ENCODE measurements around the gene ISOC2.

Gene ISOC2

DNA sequence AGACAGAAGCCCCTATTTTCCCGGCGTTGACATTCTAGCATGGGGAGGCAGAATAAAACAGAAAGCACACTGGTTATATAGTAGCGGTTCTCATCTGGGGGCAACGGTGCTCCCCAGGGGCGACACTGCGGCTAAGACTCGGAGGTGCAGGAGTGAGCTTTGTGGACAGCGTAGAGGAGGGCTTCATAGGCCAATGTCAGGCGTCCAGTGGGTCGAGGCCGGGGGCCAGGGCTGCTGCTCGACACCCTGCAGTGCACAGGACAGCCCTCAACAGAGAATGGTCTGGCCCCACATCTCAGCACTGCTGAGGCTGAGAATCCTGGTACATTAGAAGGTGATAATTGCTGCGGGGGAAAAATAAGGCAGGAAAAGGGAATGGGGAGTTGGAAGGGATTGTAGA lies 16.5 kb upstream of the ISOC2 start:
- DNase-seq (ENCODE audit: low read depth): no peak

DNA sequence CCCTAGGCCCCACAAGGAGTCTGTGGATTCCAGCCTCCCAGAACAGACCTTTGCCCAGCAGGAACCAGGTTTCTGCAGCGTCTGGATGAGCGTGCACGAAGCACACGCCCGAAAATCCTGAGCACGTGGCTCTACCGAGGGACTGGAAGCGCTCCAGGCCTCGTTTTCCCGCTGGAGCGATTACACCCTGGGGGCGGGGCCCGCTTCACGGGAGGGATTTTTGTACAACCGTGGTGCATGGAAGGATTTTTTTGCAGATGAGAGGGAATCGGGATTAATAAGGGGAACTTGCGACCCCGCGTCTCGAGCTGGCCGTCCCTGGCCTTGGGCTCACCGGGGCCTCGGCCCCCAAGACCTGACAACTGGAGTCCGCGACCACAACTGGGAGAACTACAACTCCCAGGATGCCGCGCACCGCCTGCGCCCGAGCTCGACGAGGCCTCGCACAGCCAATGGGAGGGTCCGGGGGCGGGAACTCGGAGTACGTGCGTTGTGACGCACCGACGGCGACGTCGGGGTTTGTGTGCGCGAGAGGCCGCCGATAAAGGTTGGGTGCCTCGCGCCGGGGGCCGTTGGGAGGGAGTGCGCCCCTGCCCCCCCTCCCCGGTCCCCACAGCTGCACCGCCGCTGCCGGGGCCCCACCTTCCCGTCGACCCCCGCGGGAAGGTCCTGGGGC lies 14.8 kb upstream of the ISOC2 start, which contains the start of gene ZNF628:
ZNF628 (plus strand) TSS at position 518 of the 676 bp plus-strand sequence. CDS start 3,294 bp downstream, outside the sequence.
- DNase-seq (ENCODE audit: low read depth): peak; percentile 97

DNA sequence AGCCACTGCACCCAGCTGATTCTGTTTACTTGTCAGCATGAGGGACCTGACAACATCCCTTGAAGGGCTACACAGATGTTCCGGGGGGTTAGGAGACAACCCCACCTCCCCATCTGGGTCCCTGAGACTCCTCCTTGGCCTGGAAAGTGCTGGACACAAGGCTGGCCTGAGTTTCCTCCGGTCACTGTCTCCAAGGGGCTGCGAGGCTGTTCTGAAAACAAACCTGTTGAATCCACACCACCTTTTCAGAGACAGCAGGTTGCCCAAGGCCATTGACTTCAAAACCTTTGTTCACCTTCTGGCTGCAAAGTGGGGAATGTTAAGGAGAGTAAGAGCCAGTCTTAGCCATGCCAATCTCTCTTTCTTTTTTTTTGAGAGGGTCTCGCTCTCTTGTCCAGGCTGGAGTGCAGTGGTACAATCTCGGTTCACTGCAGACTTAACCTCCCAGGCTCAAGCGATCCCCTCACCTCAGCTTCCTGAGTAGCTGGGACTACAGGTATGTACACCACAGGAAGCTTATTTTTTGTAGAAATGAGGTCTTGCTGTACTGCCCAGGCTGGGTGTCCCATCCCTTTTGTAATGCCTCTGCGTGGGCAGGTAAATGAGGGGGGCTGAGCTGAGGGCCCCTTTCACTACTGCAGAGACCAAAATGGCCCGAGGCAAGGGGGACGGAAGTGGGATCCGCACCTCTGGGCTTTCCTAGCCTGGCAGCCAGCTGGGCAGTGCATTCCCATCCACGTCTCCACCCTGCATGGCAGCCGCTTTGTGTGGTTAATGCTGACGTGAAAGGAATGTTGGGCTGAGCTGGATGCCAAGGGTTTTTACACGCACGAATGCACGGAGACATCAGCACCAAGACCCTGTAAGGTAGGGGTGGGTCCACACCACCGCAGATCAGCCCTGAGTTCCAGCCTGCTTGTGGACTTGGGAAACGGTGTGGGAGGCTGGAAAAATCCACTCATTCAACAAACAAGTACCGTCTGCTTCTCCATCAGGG lies 13.1 kb upstream of the ISOC2 start:
- no peak for DNase-seq (ENCODE audit: low read depth)

DNA sequence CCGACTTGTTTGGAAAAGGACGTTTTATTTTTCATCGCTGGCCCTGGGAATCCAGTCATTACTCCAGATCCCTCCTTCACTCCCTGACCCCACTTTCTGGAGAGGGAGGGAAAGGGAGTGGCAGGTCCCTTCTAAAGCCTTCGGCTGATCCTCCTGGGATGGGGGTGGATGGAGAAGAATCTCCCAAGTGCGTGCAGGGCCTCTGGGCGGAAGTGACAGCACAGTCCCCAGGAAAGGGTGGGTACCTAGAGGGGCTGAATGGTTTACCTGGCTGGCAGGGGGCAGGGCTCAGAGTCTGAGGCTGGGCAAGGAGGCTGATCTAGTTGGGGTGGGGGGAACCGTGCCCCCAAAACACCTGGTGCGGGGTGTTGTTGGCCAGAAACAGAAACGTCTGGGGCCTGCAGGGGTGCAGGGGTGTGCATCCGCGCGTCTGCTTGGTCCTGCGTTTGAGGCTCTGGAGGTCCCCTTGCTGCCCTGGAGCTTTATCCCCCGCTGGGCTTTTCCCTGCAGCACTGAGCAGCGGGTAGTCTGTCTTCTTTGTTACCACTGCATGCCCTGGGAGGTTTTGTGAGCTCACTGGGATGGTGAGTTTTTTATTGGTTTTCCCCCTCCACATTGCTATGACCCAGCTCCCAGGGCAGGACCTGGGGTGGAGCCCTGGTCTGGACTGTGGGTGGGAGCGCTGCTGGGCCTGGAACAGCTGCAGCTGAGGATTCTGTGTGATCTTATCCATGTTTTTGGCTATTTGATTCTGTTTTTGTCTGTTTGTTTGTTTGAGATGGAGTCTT lies 12.0 kb upstream of the ISOC2 start:
- no peak for DNase-seq (ENCODE audit: low read depth)

DNA sequence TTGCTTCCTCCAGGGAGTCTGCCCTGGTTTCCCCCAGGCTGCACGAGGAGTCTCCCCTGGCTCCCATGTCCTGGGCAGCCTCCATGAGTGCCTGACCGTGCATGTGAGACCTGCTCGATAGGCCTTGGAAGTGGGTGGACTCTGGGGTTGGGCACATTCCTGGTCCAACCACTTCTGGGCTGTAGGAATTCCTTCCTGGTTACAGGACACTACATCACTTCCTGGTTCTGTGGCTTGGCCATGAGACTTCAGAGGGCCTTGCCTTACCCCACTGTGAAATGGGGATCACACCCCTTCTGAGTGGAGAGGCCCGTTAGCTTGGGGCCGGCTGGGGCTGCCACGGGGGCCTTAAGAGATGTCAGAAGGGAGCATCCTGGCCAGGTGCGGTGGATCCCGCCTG lies 11.0 kb upstream of the ISOC2 start:
- DNase-seq (ENCODE audit: low read depth): no peak

DNA sequence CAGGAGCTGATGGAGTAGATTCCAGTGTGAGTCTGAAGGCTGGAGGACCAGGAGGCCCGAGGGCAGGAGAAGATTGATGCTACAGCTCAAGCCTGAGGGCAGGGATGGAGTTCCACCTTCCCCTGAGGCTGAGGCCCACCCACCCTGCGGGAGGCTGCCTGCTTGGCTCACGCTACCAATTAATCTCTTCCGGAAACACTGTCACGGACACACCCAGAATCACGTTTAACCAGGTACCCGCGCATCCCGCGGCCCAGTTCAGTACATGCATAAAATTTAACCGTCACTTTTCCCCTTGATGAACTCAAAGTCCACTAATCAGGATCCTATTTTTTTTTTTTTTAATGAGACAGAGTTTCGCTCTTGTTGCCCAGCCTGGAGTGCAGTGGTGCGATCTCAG lies 9.8 kb upstream of the ISOC2 start:
- DNase-seq (ENCODE audit: low read depth): no peak

DNA sequence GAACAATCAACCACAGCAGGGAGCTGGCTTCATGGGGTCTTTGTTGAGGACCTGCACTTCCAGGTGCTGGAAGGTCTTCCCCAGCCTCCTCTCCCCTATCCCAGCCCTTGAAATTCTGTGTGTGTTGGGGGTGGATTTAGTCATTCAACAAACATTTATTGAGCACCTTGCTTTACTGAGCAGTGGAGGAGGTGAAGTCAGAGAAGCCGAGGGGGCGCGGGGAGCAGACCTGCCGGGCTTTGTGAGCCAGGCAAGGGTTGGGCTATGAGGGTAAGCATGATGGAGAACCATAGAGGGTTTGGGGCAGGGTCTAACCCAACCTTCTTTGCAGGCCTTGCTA lies 6.6 kb upstream of the ISOC2 start:
- DNase-seq (ENCODE audit: low read depth): no peak

DNA sequence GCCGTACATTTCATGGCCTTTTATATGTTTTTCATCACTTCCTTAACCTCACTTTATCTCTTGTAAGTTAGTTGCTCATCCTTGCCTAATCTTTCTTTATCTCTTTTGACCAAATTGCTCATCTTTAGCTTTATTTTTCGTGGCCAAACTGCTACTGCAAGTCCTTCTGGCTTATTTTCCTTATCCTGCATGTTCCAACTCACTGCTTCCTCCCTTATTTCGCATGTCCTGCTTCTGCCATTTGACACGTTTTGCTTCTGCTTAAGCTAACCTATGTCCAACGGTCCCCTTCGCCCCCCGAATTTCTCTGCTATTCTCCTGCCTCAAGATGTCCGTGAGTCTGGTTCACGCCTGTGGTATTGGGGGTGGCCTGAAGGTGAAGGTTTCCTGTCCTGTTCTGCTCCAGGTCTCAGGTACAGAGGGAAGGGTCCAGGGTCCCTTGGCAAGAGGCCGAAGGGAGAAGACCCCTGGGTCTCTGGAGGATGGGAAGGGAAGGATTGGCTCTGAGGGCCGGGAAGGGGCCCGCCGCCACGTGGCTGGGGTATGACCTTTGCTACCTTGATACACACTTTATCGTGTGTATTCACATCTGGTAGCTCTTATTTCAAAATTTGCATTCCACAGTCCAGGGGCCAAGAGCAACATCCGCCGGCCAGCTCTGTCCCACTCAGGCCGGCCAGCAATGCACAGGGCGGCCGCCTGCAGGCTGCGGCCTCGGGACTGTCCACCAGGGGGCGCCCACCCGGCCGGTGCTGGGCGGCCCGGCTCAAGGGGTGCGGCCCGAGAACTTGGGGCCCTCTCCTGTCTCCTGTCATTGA lies 6.0 kb upstream of the ISOC2 start:
- peak; percentile 70 for DNase-seq (ENCODE audit: low read depth)

DNA sequence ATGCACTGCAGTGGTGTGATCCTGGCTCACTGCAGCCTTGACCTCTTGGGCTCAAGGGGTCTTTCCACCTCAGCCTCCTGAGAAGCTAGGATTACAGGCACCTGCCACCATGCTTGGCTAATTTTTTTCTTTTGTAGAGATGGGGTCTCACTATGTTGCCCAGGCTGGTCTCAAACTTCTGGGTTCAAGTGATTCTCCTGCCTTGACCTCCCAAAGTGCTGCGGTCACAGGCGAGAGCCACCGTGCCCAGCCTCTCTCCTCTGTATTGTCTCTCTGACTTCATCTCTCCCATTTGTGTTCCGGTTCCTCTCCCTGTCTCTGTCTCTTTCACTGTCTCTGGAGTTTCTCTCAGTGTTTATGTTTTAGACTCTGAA lies 4.8 kb upstream of the ISOC2 start:
- no peak for DNase-seq (ENCODE audit: low read depth)

DNA sequence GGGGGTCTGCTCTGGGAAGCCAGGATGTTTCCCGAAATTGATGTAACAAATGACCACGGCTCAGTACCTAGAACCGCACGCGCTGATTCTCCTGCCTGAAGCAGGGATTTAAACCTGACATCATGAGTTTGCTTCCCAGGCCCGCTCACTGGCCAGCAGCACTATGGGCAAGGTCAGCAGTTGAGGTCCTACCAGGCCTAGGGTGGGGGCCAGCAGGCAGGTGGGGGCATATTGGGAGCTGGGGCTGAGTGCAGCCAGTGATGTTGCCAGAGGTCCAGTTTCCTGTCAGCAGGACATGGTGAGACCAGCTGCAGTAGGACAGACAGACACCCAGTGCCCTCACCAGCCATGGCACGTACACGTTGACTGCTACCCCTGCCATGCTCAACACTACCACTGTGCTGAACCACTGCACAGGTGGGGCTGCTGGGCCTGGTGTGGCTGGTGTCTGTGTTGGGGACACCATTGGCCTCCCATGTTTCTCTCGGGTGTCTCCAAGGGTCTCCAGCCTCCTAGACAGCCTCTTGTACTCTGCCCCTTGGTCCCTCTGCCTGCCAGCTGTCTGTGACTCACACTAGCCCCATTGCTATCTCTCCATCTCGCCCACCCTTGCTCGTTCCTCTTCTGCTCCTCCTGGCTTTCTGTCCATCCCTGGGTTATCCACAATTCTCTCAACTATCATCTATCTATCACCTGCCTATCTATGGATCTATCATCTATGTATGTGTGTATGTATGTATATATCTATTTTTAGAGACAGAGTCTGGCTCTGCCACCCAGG lies 4.2 kb upstream of the ISOC2 start:
- DNase-seq (ENCODE audit: low read depth): no peak

DNA sequence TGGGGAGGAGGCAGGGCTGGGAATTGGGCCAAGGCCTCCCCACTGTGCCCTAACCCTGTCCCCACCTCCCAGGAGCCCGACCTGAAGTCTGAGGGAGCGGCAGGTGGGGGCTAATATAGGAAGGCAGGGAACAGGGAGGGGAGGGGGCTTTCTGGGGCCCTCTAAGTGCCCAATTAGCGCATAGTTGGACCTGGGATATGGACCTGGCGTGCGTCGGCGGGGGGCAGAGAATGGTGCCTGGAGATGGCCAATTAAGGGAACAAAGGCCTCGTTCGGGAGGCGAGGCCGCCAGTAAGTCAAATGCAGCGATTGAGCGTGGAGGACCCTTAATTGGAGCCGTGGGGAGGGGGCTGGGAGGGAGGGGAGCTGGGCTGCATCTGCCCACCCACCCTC lies 3.2 kb upstream of the ISOC2 start, which contains the start of gene C19orf85:
C19orf85 (minus strand) TSS at position 90 of the 393 bp plus-strand sequence. CDS start 197 bp downstream, outside the sequence.
- DNase-seq (ENCODE audit: low read depth): no peak

DNA sequence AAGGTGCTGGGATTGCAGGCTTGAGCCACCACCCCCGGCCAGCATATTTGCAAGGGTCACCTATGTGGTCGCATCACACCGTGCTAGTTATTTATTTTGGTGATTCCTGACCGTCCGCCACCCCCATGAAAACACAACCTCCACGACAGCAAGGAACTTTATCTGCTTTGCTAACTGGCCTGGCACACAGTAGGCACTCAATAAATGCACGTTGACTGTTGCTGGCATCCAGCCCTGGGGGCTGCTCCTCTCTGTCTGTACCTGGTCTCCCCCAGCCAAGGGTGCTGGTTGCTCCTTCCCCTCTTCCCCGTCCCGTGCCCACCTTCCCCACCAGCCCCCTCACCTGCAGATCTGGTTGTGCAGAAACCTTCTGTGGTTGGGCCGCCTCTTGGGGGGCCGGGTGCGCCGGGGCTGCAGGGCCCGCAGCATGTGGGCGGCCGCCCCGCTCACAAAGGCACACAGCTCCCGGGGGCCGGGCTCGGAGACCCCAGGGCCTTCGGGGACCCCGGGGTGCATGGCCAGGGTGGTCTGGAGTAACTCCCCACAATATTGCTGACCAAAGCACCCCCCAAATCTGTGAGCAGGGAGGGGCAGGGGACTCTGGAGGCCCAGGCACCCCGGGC lies 2.7 kb upstream of the ISOC2 start:
- no peak for DNase-seq (ENCODE audit: low read depth)

DNA sequence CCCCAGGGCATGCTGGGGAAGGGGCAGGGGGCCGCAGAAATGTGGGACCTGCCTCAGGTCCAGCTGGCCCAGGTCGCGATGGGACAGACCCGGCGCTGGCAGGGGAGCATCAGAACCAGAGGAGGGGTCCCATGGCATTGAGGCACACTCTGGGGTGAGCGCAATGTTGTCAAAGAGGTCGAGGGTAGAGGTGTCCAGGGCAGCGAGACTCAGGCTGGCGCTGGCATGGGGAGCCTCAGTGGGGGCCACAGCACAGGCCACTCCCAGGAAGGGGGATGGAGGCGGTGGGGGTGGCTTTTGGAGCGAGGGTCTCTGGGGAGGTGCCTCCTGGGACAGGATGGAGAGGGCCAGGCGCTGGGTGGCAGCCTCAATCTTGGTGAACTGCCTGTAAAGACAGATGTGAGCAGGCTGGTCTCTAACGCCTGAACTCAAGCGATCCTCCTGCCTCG lies 2.2 kb upstream of the ISOC2 start:
- no peak for DNase-seq (ENCODE audit: low read depth)

DNA sequence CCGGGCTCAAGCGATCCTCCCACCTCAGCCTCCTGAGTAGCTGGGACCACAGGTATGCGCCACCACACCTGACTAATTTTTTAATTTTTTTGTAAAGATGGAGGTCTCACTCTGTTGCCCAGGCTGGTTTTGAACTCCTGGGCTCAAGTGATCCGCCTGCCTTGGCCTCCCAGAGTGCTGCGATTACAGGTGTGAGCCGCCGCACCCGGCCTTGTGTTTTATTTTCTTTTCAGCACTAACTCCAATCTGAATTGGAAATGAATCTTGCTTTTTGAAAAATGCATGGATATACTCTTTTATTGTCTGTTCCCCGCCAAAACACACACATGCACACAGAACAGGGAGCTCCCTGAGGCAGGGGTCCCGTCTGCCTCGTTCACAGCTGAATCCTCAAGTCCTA lies 1.3 kb upstream of the ISOC2 start:
- DNase-seq (ENCODE audit: low read depth): no peak

DNA sequence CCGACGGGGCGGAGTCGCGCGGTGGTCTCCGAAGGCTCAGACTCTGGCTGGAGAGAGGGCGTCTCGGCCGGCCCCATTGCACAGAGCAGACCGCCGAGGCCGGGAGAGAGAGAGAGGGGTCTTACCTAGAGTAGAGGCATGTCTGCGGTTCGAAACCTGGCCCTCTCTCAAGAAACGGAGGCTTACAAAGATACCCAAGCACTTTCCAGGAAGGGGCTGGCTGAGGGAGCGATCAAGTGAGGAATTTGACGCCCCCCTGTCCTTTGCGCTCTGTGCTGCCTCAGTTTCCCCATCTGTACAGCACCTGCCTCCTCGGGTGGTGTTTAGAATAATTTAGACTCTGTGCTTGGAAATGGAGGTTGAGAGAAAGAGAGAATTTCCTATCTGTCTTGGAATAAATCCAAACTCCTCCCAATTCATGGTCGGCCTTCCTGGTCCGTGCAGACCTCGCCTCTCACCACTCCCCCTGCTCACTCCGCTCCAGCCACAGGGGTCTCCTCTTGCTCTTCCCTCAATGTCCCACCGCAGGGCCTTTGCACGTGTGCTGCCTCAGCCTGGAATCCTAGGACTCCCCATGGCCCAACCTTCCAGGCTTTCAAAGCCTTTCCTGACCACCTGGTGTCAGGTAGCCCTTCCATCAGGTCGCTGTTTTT lies 658 bp upstream of the ISOC2 start:
- no peak for DNase-seq (ENCODE audit: low read depth)

DNA sequence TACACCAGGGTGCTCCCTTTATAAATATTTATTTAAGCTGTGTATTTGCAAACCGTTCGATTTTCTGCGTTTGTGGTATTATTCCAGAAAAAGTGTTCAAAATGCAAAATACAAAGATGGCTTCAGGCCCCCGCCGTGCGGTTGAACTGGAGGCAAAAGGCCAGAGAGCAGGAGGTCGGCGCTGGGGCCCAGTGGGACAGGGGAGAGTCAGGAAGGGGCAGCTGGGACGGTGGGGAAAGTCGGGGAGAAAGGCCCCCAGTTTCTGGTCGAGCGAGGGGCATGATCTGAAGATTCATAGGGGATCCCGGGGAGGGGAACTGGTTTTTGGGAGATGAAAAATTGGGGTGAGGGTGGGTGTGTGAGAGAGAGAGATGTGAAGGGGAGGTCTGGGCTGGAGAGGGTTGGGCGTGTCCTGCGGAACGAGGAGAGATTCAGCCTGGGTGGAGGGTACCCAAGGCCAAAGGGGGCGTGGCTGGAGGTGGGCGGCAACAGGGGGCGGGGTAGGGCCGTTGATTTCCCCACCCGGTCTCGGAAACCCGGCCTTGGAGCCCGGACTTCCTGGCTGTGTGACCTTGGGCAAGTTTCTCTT lies 678 bp downstream of the ISOC2 start:
- DNase-seq (ENCODE audit: low read depth): no peak

DNA sequence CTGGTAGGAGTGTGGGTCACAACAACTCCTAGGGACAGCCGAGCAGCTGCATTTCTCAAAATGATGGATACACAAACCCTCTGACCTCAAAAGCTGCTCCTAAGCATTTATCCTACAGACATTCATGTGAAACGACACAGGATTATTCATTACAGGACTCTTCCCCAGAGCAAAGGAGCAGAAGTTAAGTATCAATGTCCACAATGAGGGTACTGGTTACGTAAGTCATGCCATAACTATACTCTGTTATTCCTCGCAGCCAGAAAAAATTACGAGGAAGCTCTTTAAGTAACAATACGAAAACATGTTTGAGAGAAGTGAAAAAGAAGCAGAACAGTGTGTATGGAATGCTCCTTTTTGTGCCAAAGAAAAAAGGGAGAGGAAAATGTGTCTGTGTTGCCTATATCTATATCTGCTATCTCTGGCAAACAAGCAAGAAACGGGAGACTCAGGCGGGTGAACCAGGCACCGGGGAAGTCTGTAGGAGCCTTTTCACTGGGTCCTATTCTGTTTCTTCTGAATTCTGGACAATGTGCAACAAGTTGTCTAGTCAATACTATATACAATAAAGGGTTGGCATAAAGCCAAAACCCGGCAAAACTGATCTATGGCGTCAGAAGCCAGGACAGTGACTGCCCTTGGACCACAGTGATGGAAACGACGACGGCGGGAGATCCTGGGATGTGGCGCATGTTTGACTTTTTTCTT lies 1.3 kb downstream of the ISOC2 start:
- no peak for DNase-seq (ENCODE audit: low read depth)

DNA sequence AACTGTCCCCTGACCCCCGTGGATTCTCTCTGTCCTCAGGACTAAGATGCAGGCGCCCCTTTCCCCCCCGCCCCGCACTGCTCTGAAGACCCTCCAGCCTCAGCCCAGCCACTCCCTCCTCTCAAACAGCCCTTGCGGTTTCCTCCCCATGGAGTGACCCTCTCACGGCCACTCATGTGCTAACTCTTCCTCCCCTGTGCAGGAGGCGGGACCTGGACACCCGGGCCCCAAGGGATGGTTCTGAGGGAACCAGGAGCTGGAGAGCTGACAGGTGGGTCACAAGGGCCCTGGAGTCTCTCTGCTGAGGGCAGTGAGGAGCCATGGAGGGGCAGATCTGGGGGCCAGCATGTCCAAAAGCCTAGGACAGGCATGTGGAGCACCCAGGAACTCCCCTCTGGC lies 1.9 kb downstream of the ISOC2 start:
- no peak for DNase-seq (ENCODE audit: low read depth)
